ENCODE measurements around the gene CYB5RL. TPM values are rescaled to one million over a fixed set of nuclear protein-coding genes. Genes with fewer than 3 reads are reported as not detected.
"Not testable (repeated sequence)": the region's sequence is repeated elsewhere in the genome, so short reads cannot be mapped to it uniquely, and the experiment has no call there.

CYB5RL gene
- total RNA-seq, 1 experiment from 2014 or later: 5.5 TPM

DNA sequence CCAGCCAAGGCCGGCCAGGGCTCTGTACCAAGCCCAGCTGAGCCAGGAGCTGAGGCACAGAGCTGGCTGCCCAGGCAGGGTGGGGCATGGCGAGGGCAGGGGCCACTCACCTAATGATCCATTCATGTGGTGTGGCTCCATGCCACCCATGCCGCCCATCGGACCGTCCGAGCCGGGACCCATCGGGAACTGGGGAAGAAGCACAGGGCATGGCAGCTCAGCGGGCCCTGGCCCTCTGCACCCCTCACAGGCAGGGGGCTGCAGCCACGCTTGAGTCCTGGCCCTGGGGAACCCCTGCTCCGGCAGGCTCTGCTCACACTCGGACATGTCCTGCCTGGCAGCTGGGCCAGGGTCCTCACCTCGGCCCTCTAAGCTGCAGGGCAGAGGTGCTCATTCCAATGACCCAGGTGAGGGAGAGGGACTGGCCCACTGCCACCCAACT lies 28.8 kb upstream of the CYB5RL start:
- no peak for DNase-seq (ENCODE audit: low spot score)
- in situ Hi-C loops (cut with HindIII; ENCODE audit: low sequenced_read_pairs): no loop called here

DNA sequence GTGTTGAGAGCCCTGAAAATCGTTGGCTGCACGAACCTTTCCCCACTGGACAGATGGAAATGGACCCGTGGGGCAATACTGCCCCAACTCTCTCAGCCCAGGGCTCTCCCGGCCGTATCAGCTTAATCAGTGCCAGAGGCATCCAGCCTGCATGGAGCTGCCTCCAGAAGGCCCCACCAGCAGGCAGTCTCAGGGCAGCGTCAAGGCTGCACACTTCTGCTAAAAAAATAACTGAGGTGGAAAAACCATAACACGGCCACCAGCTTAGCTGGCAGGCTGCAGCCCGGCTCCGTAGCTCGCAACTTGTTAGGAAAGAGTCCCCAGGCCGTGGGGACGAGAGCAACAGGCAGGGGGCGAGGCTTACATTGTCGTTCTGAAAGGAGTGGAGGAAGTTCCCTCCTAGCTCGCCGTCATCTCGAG lies 28.1 kb upstream of the CYB5RL start:
- DNase-seq (ENCODE audit: low spot score): peak; percentile 86
- in situ Hi-C loops (cut with HindIII; ENCODE audit: low sequenced_read_pairs): no loop called here

DNA sequence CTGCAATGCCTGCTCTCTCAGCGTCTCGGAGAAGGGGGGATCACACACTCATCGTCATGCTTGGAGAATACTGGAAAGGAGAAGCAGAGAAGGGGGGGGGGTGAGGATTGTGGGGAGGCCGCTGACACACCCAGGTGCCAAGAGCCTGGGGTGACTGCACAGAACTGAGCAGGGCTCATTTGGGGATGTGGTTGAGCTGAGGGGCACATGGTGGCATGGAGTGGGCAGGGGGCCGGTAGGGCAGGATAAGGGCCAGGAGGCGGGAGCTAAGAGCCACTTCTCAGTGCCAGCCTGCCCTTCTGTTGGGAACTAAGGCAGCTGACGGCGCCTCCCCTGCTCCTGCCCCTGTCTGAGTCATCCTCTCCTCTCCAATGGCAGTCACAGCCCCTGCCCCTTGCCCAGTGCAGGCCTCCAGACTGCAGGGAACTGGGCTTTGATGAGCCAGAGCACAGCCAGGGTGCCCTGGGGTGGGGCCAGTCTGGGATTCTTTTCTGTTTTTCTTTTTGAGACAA lies 27.3 kb upstream of the CYB5RL start:
- DNase-seq (ENCODE audit: low spot score): no peak
- in situ Hi-C loops (cut with HindIII; ENCODE audit: low sequenced_read_pairs): no loop called here

DNA sequence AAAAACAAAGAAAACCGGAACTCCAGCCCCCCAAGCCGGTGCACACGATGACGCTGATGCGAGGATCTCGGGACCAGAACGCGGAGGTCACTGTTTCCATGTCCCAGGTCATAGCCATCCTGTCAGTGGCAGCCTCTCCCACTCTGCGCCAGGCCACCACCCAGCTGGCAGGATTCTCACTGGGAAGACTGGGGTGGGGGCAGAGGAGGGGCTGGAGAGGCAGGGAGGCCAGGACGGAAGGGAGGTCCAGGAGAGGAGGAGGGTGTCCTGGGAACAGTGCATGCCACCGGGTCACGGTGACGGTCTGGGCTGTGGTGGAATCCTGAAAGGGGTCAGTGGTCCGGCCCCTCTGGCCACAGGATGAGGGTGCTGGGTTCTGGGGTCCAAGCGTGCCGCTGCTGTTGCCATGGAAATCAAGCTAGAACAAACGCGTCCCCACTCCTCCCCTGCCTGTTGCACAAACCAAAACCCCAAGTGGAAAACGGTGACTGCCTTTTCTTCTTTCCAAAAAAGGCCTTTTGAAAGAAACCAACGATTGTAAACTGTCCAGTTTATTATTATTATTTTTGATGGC lies 26.2 kb upstream of the CYB5RL start:
- DNase-seq (ENCODE audit: low spot score): no peak
- in situ Hi-C loops (cut with HindIII; ENCODE audit: low sequenced_read_pairs): no loop called here

DNA sequence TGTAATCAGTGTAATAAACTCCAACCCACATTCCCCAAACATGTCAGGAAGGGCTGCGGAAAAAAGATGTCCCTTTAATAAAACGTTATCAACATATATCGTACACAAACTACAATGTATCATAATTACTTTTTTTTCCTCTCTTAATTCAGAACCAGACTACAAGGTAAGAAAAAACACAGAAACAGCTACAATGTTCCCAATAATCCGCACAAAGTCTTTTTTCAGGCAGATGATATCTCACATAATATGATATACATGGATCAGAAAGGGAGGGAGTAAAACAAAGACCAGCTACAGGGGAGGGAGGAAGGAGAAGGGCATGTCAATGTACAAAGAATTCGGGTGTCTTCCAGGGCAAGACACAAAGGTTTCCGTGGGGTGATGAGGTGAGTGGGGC lies 25.5 kb upstream of the CYB5RL start:
- DNase-seq (ENCODE audit: low spot score): no peak
- in situ Hi-C loops (cut with HindIII; ENCODE audit: low sequenced_read_pairs): no loop called here

DNA sequence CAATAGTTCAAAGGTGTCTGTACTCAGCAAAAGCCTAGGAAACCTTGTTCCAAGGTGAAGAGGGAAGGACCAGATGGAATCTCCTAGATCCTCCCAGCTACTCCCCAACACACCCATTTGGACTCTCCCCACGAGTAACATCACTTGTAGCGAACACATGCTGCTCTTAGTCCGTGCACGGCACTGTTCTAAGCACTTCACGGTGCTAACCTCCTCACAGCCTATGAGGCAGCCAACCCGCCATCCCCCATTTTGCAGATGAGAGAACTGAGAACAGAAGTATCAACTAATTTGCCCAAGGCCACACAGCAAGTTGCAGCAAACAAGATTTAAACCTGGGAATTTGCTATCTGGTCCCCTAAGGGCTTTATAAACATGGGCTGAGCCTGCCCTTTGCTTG lies 24.4 kb upstream of the CYB5RL start:
- no peak for DNase-seq (ENCODE audit: low spot score)
- in situ Hi-C loops (cut with HindIII; ENCODE audit: low sequenced_read_pairs): no loop called here

DNA sequence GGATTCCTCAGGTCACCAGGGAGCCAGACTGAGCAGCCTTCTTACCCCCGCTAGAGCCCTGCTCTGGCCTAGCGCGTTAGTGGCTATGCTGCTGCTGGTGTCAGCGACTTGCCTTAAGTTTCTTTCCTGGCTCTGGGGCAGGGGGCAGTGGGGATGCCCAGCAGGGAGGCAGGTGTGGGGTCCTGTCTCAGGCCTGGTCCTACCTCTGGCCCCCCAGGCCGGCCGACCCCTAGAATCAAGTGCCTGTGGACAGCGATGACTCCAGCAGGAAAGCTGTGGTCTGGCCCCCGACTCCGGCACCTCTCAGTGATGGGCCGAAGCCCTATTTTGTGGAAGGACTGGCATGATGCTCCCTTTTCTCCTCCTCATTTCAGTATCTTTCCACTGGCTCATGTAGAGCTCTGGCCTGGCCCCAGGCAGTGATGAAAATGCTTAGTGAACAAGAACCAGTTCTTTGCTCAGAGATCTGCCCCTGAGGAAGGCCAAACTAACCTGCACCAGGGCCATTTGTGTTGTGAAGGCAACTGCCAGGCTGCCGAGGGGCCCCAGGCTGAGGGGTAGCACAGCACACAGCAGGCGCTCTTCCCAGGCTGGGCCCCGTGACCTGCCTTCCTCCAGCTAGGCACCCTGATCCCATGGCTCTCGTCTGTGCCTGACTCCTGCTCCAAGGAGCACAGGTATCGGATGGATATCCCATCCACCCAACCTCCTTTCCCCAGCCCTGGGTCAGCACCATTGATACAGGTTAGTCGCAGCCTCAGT lies 23.8 kb upstream of the CYB5RL start:
- in situ Hi-C loops (cut with HindIII; ENCODE audit: low sequenced_read_pairs): no loop called here
- DNase-seq (ENCODE audit: low spot score): no peak

DNA sequence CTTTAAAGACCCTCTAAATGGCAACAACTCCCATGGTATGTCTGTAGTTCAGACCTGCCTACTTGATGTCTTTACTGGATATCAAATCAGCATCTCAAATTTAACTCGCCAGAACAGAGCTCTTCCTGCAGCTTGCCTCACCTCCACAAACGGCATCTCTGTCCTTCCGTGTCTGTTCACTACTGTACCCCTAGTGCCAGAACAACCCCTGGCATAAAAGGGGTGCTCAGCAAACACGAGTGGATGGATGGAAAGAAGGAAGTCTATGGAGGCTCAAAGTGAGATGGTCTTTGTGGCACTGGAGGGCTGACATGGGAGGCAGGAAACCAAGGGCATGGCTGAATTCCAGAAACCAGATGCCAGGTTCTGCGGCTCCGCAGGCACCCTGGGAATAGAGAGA lies 22.9 kb upstream of the CYB5RL start:
- in situ Hi-C loops (cut with HindIII; ENCODE audit: low sequenced_read_pairs): no loop called here
- no peak for DNase-seq (ENCODE audit: low spot score)

DNA sequence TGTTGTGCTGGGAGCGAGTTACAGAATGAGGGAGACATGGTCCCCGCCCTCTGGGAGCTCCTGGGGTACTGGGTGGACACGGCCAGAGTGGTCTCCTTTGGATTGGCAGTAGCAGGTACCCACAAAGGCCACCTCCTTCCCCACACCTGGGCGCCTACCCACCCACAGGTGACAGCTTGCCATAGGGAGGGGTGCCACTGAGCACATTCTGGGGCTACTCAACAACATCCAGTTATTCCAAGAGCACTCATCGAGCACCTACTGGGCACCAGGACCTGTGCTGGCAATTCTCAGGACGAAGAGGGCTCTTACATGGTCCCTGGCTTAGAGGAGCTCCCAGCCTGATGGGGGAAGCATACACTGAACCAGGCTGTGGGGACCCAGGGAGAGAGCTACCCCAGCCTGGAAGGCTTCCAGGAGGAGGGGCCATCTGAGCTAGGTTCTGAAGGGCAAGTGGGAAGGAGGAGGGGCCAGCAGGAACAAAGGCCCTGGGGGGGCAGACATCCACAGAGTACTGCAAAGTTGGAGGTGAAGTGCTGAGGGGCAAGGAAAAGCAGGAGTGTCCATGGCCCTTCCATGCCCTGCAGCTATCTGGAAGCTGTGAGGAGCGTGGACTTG lies 22.1 kb upstream of the CYB5RL start:
- no peak for DNase-seq (ENCODE audit: low spot score)
- in situ Hi-C loops (cut with HindIII; ENCODE audit: low sequenced_read_pairs): no loop called here

DNA sequence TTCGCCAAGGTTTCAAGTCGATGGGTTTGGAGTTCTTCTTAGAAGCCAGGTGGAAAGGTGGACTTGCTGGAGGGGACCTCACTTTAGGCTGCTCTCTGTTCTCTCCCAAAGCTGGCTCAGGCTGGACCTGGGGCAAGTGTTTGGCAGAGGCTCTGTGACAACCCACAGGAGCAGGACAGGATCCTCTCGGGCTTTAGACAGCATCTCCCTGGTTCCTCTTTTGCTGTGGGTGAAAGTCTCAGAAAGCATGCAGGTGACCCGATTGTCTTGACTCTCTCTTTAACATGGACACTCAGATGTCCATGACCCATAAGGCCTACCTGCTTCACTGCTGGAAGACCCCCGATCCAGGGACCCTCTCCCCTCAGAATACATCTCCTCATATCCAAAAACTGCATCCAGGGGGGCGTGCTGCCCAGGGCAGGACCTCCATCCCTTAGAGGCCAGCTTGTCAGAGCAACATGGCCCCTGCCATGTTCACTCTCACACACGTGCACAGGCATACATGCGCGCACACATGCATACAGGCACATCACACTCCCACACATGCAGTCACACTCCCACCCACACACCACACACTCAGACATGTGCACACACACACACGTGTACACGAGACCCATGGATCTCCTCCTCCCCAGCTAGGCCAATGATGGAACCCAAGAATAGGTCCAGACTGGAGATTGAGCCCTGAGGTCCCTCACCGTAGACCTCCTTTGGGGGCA lies 21.4 kb upstream of the CYB5RL start:
- no peak for DNase-seq (ENCODE audit: low spot score)
- in situ Hi-C loops (cut with HindIII; ENCODE audit: low sequenced_read_pairs): no loop called here

DNA sequence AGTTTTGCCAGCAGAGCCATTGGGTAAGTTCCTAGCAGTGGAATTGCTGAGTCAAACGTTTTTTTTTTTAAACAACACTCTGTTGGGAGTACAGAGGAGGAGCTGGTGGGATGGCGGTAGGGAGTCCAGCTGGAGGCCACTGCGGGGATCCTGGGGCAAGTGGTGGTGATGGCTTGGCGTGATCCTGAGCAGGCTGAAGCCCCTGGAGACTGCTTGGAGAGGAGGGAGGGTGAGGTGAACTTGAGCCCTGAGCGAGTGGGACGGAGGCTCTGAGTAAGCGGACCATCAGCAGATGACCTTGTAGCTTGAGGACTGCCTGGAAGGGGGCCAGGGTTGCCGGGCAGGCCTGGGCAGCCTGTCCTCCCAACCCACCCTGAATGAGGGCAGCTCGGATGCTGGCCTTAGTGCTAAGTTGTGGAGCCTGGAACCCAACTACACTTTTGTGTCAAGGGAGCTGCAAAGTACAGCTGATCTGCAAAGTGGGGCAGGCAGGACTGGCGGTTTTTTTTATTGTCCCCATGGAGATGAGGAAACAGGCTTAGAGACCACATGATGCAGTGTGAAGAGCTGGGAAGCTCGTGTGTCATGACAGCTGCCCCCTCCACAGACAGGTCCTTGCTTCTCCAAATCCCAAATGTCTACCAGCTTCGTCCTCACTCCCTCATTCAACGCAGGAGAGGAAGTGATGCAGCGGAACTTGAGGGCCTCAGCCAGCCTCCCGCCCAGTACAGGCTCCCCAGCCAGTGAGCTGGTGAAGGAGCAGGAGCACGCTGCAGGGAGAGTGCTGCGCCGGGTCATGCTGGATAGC lies 20.4 kb upstream of the CYB5RL start:
- DNase-seq (ENCODE audit: low spot score): peak; percentile 53
- in situ Hi-C loops (cut with HindIII; ENCODE audit: low sequenced_read_pairs): no loop called here

DNA sequence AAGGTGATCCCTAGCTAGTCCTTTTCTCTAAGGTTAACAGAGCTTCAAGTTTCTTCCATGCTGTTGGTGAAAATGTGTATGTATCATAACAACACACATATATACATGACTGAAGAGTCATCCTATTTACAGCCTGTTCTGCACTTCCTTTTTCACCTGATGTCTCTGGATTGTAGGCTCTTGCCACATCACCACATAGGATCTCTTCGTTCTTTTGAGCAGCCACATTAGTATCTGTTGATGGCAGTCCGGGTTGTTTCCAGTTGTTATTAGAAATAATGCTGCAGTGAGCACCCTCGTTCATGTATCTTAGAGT lies 19.8 kb upstream of the CYB5RL start:
- in situ Hi-C loops (cut with HindIII; ENCODE audit: low sequenced_read_pairs): no loop called here
- DNase-seq (ENCODE audit: low spot score): no peak

DNA sequence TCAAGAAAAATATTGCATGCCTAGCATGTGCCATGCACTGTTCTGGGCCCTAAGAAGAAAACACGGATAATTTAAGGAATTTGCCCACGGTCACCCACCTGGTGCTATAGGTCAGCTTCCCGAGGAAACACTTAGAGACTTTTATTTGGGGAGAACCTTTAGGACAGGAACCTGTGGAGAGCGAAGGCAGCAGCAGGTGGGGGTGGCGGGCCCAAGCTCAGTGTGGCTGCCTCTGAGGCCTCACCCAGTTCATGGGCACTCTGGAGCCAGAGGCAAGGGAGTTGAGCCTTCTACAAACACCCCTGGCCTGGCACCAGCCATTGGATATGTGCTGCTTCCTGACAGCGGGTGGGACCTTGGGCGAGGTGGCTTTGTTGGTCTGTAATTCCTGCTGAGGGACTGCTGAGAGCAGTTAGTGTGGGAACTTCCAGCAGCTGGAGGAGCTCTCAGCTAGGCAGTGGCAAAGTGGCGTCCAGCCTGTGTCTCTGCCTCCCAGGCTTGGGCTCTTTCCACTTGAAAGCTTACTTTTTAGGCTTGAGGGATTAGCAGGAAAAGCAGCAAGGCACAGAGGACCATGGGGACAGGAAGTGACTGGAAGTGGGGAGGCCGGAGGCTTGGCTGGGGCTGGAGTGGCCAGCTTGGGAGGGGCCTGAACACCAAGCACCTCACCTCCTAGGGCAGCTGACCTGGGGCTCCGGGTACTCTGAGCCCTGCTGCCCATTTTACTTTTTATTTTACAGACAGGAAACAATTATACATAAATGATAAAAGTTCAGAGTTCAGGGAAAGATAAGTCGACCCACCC lies 19.3 kb upstream of the CYB5RL start:
- no peak for DNase-seq (ENCODE audit: low spot score)
- in situ Hi-C loops (cut with HindIII; ENCODE audit: low sequenced_read_pairs): no loop called here

DNA sequence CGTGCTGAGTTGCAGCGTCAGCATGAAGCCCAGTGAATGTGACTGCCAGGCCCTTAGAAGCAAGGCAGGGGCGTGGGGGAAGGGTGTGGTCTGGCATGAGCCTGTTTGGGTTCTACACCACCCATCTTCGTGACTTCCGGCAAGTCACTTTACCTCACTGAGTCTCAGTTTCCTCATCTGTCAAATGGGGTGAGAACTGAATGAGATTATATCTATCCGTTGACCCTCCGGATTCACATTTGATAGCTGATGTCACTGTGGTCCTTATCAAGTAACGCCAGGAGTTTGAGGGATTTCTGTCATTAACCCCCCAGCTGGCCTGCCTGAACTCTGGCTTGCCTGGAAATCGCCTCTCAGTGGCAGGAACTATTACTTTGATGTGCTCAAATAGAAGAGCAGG lies 15.7 kb upstream of the CYB5RL start:
- in situ Hi-C loops (cut with HindIII; ENCODE audit: low sequenced_read_pairs): no loop called here
- DNase-seq (ENCODE audit: low spot score): no peak

DNA sequence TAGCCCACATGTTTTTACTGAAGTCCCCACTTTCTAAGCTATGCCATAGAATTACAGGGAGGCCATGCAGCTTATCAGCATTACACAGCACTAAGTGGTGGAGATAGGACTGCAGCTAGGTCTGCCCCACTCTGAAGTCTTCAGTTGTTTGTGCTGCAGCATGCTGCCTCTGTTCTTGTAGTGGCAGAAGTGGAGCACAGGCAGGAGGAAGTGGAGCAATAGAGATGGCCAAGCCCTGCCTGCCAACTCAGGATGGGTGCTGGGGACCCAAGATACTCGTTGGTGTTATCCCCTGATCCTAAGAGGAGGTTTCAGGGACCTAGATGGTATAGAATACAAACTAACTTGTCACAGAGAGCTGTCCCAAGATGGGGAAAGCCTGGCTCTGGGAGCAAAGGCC lies 13.0 kb upstream of the CYB5RL start:
- no peak for DNase-seq (ENCODE audit: low spot score)
- in situ Hi-C loops (cut with HindIII; ENCODE audit: low sequenced_read_pairs): no loop called here

DNA sequence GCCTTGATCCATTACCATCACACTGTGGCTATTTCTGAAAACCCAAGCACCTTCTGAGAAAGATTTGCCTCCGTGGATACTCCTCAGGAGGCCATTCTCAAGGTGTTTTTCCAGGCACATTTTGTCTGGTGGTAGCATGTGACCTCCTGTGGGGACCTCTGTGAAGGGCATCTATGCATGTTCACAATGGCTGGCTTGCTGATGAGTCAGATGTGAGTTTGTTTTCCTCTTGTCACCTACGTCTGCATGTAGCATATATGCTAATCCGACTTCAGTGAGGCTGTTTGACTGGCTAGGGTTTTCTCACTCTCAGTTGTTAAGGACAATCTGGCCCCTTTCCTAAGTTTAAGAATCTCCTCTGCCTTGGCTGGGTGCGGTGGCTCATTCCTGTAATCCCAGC lies 8.1 kb upstream of the CYB5RL start:
- DNase-seq (ENCODE audit: low spot score); in situ Hi-C loops (cut with HindIII; ENCODE audit: low sequenced_read_pairs): not testable (repeated sequence)

DNA sequence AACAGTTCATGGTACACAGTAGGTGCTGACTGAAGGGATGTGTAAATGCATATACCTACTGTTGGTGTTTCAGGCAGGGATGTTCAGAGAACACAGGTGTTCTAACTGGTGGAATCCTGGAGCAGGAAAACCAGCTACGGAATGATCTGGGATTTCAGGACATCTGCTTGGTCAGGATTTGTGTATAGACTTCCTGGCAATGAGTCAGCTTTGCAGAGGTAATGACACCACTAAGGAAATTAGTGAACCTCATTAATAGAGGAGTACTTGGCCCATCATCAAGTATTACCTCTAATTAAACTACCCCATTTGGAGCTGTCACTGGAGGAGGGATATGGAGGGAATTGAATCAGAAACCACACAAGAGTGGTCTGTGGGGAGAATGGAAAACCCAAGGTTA lies 7.5 kb upstream of the CYB5RL start:
- in situ Hi-C loops (cut with HindIII; ENCODE audit: low sequenced_read_pairs): no loop called here
- no peak for DNase-seq (ENCODE audit: low spot score)

DNA sequence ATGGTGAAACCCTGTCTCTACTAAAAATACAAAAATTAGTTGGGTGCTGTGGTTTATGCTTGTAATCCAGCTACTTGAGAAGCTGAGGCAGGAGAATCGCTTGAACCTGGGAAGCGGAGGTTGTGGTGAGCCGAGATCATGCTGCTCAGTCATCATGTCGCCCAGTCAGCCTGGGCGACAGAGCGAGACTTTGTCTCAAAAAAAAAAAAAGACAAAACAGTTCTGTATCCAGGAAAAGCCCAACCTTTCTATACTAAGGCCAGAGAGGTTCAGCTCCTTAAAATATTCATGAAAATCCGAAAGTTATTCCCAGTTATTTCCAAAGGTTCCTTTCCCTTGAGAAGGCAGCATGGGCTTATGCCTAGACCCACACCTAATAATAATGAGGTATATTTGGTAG lies 4.4 kb upstream of the CYB5RL start:
- in situ Hi-C loops (cut with HindIII; ENCODE audit: low sequenced_read_pairs): no loop called here
- DNase-seq (ENCODE audit: low spot score): no peak
